HL-60 (cell line): ENCODE results near the gene HHAT.

ENCODE experiments used
- DNase-seq, 2 experiments: peaks; one replicate each; pipeline ENCODE4 v3.0.0-alpha.2; 2010 to 2020; ENCODE audit warnings: low read depth in 1 of 2, low spot score in 1 of 2
- H3K27ac ChIP-seq: fragments of 250-450 bp; sonication (Bioruptor Pico); replicated peaks from 2 replicates; pipeline ENCODE4 v1.5.1; 2020; ENCODE audit warnings: mild to moderate bottlenecking, moderate library complexity
- H3K27me3 ChIP-seq: fragments of 250-450 bp; sonication (Bioruptor Pico); 2 replicates; pipeline ENCODE4 v1.5.1; 2021; ENCODE audit warnings: mild to moderate bottlenecking, moderate library complexity; ENCODE audit not compliant: insufficient read depth, poor library complexity, severe bottlenecking
- H3K4me3 ChIP-seq: replicated peaks from 2 replicates; pipeline ENCODE4 v1.5.1; 2011; ENCODE audit warnings: mild to moderate bottlenecking, control low read depth, low read length; ENCODE audit not compliant: insufficient read depth
- CTCF ChIP-seq: IDR thresholded peaks from one replicate; pipeline ENCODE4 v1.5.1; 2011; ENCODE audit warnings: low read length, control low read depth, inconsistent platforms; ENCODE audit not compliant: insufficient read depth
- GABPA ChIP-seq: IDR thresholded peaks from 2 replicates; pipeline ENCODE4 v1.6.1; 2012; ENCODE audit warnings: low read depth
- POLR2AphosphoS5 ChIP-seq: IDR thresholded peaks from 2 replicates; pipeline ENCODE4 v1.6.1; 2012; ENCODE audit warnings: low read depth
- REST ChIP-seq: IDR thresholded peaks from 2 replicates; pipeline ENCODE4 v1.6.1; 2012; ENCODE audit warnings: low read depth; ENCODE audit not compliant: insufficient replicate concordance
- SPI1 ChIP-seq: IDR thresholded peaks from 2 replicates; pipeline ENCODE4 v1.6.1; 2012; ENCODE audit warnings: low read depth, mild to moderate bottlenecking, borderline replicate concordance

HHAT gene

DNA sequence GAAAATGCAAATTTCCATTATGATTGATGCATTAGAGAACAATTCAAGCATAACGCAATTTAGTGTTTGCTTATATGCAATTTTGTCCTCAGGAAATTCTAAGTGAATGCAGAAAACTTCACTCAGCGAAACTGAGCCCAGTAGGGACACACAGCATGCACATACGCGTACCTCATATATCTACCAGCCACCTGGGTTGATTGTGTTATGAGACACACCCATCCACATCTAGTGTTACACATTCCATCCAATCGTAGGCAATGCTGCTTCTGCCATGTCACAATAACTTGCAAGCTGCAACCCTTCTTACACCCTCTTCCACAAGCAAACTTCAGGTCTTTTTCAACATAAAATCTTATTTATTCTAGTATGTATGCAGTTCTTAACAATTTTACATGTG is 312.9 kb downstream of the HHAT start:
- DNase-seq = no peak
- H3K27me3 ChIP-seq = no peaks in the 10 kb centered on the region
- no peak for TF ChIP-seq REST
- TF ChIP-seq GABPA = no peak
- TF ChIP-seq CTCF = no peak
- TF ChIP-seq SPI1 = no peak
- TF ChIP-seq POLR2AphosphoS5 = no peak

DNA sequence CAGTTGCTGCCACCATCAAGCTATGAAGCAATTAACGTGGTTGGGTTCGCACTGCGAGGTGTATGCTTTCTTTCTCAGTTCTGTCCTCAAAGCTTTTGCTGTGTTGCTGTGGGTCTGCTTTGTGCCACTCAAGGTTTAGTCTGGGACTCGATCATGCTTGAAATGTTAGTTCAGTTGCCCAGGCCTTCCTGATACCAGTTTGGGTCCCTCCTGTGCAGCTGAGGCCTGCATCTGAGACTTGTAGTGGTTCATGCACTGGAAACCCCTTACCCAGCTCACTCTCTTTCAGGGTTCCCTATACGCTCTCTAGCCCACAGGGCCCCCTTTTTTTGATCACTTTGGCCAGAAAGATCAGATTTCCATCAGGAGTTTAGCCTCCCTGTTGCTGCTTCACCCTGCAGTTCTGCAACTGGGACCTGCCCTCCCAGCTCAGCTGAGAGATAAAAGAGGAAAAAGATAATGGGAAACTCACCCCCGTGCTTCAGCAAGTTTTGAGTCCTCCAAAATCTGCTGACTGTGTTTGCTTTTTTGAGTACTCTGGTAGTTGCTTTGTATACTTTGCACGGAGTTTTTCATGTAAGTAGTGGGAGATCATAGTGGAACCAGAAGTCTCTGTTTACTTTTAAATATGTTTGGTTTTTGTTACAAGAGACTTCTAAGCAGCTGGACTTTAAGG is 317.0 kb downstream of the HHAT start:
- TF ChIP-seq GABPA (no peak), POLR2AphosphoS5 (no peak), REST (no peak), SPI1 (no peak), CTCF (no peak)
- no peak overlapping the region for H3K27ac ChIP-seq
- no peak for DNase-seq
- no peak overlapping the region for H3K4me3 ChIP-seq
- no peaks in the 10 kb centered on the region for H3K27me3 ChIP-seq

More for the DNA sequence above, 312.9 kb downstream of the HHAT start:
- no peak overlapping the region for H3K27ac ChIP-seq
- H3K4me3 ChIP-seq = no peak overlapping the region

- DNase-seq = no peak
- TF ChIP-seq SPI1 (no peak), GABPA (no peak), POLR2AphosphoS5 (no peak), REST (no peak), CTCF (no peak)
- Histone ChIP-seq H3K27me3 (no peaks in the 10 kb centered on the region), H3K27ac (no peak overlapping the region), H3K4me3 (no peak overlapping the region)
Measured at GRCh38 chr1:210646258-210646616, 317.5 kb downstream of the HHAT start.
